Left renal pelvis (tissue), 4 donors: Measurements from ENCODE around the gene MDGA2. TPM values are rescaled to one million over a fixed set of nuclear protein-coding genes. Genes with fewer than 3 reads are reported as not detected.

Experiments used
- DNase-seq, 4 donors: peaks; one replicate each; pipeline ENCODE4 v3.0.0-alpha.2; 2013; ENCODE audit warnings: low read depth in 4 of 4, low spot score in 3 of 4
- polyA plus RNA-seq, 4 donors: library from polyadenylated mRNA; unstranded; fragments of 120-200 nt; gene quantifications; one replicate each; pipeline ENCODE4 v1.2.1, GENCODE V29; 2013; ENCODE audit not compliant: insufficient read length in 4 of 4

Gene MDGA2
- 1 to 10 TPM; 1.6 to 2.9 (median 2.1) TPM for polyA plus RNA-seq

DNA sequence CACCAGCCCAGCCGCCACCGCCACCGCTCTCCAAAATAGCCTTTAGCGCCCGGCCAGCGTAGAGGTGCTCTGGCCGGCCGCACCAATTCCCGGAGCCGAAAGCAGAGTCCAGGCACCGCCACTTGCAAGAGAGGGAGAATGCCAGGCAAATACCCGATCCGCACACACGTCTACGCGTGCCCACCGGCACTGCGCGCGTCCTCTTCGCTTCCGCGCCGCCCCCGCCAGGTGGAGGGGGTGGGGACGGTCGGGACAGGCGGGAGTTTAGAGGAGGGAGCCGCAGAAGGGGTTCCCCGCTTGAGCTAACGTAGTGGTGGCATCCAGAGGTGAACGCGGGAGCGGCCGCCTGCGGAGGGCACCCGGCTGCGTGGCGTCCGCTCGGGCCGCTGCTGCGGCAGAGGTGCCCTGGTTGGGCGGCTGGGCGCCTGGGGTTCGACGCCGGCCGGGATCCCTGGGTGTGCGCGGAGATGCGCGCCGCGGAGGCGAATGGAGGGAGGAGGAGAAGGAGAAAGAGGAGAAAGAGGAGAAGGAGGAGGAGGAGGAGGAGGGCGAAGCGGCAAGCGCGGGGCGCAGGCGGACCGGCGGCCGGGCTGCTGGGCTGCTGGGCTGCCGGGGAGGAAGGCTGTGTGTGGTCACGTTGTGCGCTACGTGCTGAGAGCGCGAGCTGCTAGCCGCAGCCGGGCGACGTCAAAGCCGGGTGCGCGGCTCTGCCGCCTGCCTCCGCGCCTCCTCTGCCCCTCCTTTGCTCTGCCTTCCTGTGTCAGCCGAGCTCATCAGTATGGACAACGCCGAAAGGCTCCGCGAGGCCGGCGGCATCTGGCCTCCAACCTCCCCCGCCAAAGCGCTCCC lies at the start of gene MDGA2:
MDGA2 (minus strand) TSS at position 140 of the 849 bp plus-strand sequence.
- DNase-seq: peak; percentile 22 to 33 (median 29)

DNA sequence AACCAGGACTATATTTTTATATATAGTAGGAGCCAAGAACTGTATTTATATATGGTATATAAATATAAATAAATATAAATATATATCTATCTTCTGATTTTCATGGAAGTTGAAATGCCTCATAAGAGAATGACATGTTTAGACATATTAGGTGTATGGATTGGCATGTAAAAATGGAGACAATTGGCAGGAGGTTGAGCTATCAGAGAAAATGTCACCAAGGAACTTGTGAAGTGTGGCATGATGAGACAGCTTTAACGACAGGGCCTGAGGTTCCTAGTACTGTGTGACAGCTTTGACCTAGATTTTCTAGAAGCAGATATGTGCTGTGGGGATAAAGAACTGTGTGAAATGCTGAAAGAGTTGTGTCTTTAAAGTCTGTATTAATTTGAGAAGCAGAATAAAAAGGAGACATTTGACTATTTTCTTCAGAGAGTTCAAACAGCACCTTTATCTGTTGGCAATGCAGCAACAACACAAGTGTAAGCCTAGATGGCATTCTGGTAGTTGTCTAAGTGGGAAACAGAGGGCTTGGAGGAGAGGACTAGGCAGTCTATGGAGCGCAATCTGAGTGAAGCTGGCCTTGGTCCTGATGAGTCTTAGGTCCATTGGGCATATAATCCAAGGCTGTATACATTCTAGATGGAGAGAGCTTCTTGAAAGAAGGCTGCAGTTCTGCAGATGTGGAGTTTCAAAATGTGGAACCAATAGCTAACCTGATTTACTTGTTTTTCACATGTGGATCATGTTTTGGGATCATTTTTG lies 47.7 kb upstream of the MDGA2 start:
- DNase-seq: no peak

DNA sequence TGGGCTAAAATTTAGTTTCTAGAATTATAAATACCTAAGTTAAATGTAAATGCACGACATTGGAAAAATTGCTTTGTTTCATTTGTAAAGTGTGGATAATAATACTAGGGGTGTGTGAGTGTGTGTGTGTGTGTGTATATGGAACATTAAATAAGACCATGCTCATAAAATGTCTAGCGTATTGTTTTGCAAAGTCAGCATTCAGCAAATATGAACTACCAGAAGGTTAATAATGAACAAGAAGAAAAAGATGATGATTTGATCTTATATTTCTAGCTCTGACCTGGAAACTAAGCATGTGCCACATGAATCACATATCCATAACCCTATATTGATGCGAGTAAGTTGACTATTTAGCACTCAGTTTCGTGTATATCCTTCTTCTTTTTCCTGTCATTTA lies 44.9 kb upstream of the MDGA2 start:
- no peak for DNase-seq

DNA sequence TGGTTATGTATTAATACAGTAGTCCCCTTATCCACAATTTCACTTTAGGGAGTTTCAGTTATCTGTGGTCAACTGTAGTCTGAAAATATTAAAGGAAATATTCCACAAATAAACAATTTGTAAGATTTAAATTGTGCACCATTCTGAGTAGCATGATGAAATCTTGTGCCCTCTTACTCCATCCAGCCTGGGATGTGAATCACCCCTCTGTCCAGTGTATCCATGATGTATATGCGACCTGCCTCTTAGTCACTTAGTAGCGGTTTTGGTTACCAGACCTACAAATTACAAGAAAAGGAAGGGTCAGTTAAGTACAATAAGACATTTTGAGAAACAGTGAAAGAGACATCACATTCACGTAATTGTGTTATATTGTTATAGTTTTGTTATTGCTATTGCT lies 39.9 kb upstream of the MDGA2 start:
- DNase-seq: no peak

DNA sequence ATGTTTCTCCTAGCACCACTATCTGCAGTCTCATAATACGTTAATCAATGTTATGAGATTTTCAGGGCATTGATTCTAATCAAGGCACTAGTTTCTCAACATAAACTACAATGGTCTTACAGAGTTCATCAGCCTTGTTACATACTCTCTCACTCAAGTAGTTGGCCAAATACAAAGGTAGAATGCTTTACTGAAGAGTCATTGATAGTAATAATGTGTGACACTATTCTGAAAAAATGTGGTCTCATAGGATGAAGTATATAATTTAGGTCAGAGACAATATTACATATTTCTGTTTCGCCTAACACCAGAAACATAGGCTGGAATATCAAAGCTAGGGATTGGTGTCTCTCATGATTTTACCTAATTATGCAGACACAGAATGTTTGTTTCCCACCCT lies 35.2 kb upstream of the MDGA2 start:
- DNase-seq: no peak

DNA sequence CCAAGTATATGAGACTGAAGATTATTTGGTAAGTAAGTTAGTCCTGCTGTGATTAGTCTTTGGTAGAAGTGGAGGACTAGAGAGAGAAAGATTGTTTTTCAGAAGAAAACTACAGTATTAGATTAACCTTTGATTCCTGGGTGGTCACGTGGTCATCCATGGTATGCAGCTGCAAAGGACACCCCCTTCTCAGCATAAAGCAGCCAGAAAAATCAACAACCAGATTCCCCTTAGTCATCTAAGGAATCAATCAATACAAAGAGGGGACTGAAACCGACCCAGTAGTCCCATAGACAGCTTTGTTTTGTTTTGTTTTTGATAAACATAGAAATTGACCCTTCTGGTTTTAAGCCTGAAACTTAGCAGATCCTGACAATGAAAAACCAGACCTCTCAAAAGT lies 30.3 kb upstream of the MDGA2 start:
- DNase-seq: no peak

DNA sequence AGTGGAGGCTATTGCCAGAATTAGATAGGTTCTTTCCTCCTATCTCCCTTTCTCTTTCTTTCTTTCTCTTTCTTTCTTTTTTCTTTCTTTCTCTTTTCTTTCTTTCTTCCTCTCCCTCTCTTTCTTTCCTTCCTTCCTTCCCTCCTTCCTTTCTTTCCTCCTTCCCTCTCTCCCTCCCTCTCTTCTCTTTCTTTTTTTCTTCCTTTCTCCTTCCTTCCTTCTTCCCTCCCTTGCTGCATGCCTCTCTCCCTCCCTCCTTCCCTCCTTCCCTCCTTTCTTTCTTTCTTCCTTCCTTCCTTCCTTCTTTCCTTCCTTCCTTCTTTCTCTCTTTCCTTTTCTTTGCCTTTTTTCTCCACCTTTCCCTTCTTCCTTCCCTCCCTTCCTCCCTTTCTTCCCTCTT lies 16.4 kb upstream of the MDGA2 start:
- no peak for DNase-seq

DNA sequence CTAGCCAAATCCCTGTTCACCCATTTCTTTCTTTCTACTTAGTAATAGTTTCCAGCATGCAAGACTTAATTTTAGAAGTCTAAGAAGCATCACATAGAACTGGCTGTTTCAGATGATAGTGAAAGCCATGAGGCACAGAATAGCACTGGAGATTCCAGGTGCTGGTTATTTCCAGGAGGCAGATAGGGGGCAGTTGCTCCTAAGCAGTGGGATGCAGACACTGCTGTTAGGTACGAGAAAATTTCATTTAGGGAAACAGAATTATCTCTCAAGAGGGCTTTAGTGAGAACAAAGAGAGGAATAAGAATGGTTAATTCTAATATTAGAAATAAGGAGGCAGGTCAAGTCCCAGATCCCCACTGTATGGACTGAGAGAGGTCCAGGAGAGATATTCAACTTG lies 3.6 kb upstream of the MDGA2 start:
- DNase-seq: no peak

DNA sequence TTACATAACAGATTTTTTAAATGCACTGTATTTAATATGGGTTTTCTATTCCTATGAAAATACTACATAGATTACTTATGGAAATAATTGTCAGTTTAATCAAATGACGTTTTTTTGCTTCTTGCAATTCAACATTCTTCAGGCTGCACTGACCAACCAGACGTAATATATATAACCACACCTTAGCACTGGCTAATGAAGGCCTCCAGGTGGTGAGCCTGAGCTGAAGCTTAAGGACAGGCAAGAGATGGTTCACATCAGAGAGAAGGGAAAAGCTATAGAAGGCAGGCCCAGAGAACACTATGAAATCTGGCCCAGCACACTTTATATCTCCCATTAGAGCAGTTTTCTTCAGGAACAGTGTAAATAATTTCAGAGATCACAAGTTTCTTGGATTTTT lies 2.8 kb upstream of the MDGA2 start:
- DNase-seq: no peak

DNA sequence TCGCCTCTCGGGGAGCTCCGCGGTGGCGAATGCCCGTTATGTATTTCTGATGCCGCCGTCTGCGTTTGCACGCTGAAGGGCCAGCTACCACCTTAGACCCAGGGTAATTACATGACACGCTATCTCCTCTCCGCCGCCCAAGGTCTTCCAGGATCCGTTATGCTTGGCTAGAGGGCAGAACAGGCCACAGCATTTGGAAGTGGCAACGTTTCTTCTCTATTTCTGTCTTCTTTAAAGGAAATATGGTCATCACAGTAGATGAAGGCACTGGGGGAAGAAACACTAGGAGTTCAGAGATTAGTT lies 861 bp upstream of the MDGA2 start:
- peak in 2 of 4 donors; percentile 2 to 10 for DNase-seq

DNA sequence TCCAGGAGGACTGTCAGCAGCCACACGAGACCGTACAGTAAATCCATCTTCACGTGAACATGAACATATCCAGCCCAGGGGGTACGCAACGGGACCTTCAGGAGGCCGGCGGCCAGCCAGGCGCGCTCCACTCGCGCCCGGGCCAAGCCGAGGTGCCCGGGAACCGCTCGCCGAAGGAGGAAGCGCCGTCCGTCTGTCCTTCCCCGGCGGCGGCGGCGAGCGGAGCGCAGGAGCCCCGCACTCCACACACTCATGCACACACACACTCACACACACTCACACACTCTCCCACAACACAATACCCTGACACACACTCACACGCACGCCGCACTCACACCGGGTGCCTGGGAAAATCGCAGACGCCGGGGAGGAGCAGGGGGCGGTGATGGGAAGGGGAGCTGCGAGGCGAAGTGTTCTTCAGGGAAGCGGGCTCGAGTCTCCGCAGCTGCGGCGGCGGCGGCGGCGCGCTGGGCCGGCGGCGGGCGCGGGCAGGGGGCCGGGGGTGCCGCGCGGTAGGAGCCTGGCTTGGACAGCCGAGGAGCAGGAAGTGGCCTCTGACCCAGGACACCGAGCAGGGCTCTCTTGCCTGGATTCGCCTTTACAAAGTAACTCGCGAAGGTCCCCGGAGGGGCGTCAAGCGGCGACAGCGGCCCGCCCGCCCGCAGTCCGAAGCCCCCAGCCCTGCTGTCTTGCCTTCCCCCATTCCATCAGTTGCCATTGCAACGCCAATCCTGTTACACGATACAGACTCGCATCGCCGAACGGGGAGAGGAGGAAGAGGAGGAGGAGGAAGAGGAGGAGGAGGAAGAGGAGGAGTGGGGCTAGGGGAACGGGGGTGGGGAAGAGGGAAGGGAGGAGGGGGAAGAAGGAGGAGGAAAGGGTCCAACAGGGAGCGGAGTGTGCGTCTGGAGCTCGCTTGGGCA lies 601 bp downstream of the MDGA2 start:
- DNase-seq: peak; percentile 8 to 25 (median 15)

DNA sequence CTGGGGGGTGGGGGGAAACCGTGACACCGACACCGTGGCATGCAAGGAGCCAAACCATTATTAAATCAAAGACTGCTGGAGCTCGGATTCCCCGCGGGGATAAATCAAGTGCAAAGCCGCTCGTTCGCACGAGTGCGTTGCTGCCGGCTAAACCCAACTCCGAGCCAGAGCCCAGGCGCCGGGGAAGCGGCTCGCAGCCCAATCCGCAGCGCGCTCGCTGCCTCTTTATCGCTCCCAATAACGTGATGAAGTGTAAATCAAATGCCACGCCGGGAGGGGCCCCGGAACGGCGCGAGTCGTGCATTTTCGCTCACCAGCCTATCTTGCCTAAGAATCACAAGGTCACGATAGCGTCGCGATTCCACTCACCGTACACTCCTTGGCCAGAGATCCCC lies 1.3 kb downstream of the MDGA2 start:
- peak; percentile 3 to 24 (median 14) for DNase-seq

DNA sequence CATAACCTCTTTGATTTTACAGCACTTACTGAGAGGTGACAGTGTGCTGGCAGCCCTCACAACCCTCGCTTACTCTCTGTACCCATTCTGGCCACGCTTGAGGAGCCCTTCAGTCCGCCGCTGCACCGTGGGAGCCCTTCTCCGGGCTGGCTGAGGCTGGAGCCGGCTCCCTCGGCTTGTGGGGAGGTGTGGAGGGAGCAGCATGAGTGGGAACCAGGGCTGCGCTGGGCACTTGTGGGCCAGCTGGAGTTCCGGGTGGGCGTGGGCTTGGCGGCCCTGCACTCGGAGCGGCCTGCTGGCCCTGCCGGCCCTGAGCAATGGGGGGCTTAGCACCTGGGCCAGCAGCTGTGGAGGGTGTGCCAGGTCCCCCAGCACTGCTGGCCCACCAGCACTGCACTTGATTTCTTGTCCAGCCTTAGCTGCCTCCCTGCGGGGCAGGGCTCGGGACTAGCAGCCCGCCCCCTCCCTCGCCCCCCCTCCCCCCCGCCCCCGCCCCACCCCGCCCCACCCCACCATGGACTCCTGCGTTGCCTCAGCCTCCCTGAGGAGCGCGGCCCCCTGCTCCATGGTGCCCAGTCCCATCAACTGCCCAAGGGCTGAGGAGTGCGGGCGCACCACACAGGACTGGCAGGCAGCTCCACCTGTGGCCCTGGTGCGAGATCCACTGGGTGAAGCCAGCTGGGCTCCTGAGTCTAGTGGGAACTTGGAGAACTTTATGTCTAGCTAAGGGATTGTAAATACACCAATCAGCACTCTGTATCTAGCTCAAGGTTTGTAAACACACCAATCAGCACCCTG lies 9.9 kb downstream of the MDGA2 start:
- DNase-seq: no peak

DNA sequence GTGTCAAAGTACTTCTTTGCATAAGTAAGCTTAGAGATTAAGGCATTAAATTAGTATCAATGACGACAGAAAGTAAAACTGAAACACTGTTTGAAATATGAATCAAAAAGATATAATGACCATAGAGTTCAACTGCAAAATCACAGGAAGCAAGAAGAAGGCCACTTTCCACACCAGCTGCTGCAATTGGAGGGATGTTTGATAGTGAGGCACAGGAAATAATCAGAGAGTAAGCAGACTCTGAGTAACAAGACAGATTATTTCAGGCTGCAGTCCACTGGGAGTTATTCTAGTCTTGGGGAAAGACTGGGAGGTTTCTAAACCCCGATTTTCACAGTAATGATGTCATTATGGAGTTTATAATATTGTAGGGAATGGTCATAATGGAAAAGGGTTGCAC lies 12.9 kb downstream of the MDGA2 start:
- DNase-seq: no peak

DNA sequence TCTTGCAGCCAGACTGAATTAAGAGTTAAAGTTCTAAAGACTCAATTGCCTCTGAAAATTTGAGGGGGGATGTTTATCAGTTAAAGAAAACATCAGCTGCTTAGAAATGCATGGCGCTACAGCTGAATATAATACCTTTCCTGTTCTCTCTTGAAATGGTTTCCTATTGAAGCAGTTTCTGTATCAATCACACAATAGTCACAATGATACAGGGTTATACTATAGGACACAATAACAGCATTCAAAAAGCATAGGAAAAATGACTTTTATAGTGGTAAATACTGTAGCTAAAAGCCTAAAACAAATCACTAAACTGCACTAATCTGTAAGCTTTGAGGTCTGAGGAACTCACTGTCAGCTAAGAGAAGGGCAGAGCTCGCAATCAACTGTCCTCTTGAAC lies 15.2 kb downstream of the MDGA2 start:
- DNase-seq: no peak

DNA sequence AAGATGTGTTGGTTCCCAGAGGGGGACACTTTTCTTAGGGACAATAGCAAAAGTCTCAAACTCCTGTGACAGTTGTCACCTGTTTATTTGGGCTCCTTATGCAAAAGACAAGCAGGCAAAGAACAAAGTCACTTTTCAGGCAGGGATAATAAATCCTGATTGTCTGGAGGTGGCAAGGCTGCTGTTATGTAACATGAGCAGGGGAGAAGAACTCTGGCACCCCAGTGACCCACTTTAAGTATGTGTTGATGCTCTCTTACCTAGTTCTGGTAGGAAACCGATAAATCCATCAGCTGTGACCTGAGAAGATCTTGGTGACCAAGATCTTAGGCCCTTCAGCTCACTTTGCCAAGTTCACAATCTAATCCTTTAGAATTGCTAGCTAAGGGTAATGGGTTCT lies 17.4 kb downstream of the MDGA2 start:
- no peak for DNase-seq

DNA sequence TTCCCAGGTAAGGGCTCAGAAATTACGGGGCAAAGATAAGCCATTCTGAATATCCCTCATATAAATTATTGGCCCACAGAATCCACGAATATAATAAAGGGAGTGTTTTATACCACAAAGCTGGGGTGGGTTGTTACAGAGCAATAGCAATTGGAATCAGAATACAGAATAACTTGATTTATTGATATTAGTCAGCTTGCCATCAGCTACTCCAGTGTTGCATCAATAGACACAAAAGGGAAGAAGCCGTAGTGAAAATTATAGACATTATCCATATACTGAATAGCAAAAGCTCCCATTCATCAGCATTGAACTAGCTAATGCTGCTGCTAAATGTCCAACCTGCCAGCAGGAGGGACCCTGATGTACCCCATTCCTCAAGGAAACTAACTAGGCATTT lies 18.3 kb downstream of the MDGA2 start:
- no peak for DNase-seq

DNA sequence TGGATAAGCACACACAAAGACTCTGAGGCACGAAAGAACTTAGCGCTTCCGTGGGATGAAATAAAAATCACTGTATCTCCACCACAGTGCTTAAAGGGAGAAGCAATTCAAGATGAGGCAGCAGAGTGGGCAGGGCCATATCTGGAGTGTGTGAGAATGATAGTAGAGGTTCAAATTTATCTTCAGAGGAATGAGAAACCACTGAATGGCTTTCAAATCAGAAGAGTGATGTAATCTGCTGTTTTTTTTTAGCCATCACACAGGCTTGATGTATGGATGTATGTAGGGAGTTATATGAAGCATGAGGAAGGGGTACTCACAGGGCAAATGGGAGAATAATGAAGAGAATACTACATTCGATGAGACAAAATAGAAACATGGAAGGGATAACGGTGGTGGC lies 24.1 kb downstream of the MDGA2 start:
- DNase-seq: no peak

DNA sequence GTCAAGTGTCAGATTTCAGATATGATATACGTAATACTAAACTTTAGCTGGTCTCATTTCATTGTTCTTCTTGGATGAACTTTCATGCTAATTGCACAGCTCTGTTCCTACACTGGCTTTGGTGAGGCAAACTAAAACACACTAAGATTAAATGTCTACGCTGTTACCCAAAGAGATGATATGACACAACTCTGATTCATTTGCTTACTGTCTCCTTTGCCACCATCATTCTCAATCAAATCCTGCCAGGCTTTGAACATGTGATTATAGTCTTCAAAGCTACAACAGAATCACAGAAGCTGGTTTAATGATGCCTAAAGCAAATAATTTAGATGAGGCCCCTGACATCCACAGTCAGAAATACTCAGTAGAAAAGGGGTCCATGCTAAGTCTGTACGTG lies 37.7 kb downstream of the MDGA2 start:
- DNase-seq: no peak
